Astrocyte (in vitro differentiated cells and primary cell): Measurements from ENCODE around the gene IL4R. TPM values are rescaled to one million over a fixed set of nuclear protein-coding genes. Genes with fewer than 3 reads are reported as not detected.

Source experiments
- DNase-seq: peaks from one replicate; pipeline ENCODE4 v3.0.0-alpha.2; 2010; ENCODE audit warnings: low read depth
- FAIRE-seq: peaks from 2 replicates; lab custom pipeline; 2011; peaks lifted over from hg19 to GRCh38; lab: Jason Lieb, UNC
- H2AFZ ChIP-seq: 2 replicates; pipeline ENCODE4 v1.6.0; 2012; ENCODE audit warnings: low read depth, low read length, inconsistent platforms
- H3K27ac ChIP-seq: 2 replicates; pipeline ENCODE4 v1.5.1; 2011; ENCODE audit warnings: low read depth, low read length, inconsistent platforms
- H3K27me3 ChIP-seq: 2 replicates; pipeline ENCODE4 v1.6.0; 2011; ENCODE audit warnings: low read length, inconsistent platforms; ENCODE audit not compliant: insufficient read depth
- H3K36me3 ChIP-seq: 2 replicates; pipeline ENCODE4 v1.5.1; 2011; ENCODE audit warnings: low read length, inconsistent platforms; ENCODE audit not compliant: insufficient read depth
- H3K4me1 ChIP-seq: 2 replicates; pipeline ENCODE4 v1.5.1; 2011; ENCODE audit warnings: low read length, inconsistent platforms; ENCODE audit not compliant: insufficient read depth
- H3K4me2 ChIP-seq: 2 replicates; pipeline ENCODE4 v1.6.0; 2012; ENCODE audit warnings: low read length, inconsistent platforms
- H3K4me3 ChIP-seq: 2 replicates; pipeline ENCODE4 v1.5.1; 2011; ENCODE audit warnings: low read depth, mild to moderate bottlenecking, low read length, inconsistent platforms; ENCODE audit not compliant: insufficient read depth
- H3K79me2 ChIP-seq: 2 replicates; pipeline ENCODE4 v1.6.0; 2012; ENCODE audit warnings: mild to moderate bottlenecking, low read length, inconsistent platforms; ENCODE audit not compliant: insufficient read depth
- H3K9ac ChIP-seq: 2 replicates; pipeline ENCODE4 v1.6.0; 2012; ENCODE audit warnings: mild to moderate bottlenecking, low read length, inconsistent platforms
- H3K9me3 ChIP-seq: 2 replicates; pipeline ENCODE4 v1.5.1; 2012; ENCODE audit warnings: low read depth, mild to moderate bottlenecking, low read length, inconsistent platforms; ENCODE audit not compliant: insufficient read depth
- H4K20me1 ChIP-seq: 2 replicates; pipeline ENCODE4 v1.6.0; 2012; ENCODE audit warnings: low read length, inconsistent platforms; ENCODE audit not compliant: insufficient read depth
- H3K27ac Mint-ChIP-seq: one replicate; pipeline ENCODE4 v1.8.0; 2021; ENCODE audit warnings: mild to moderate bottlenecking, mixed read lengths; ENCODE audit not compliant: unreplicated experiment
- H3K27me3 Mint-ChIP-seq: one replicate; pipeline ENCODE4 v1.8.0; 2021; ENCODE audit warnings: low read depth, mixed read lengths; ENCODE audit not compliant: unreplicated experiment
- H3K36me3 Mint-ChIP-seq: one replicate; pipeline ENCODE4 v1.8.0; 2021; ENCODE audit warnings: low read depth, mixed read lengths; ENCODE audit not compliant: unreplicated experiment
- H3K4me1 Mint-ChIP-seq: one replicate; pipeline ENCODE4 v1.8.0; 2021; ENCODE audit warnings: low read depth, mixed read lengths; ENCODE audit not compliant: unreplicated experiment
- H3K4me3 Mint-ChIP-seq: one replicate; pipeline ENCODE4 v1.8.0; 2021; ENCODE audit warnings: mild to moderate bottlenecking, moderate library complexity, mixed read lengths; ENCODE audit not compliant: unreplicated experiment
- H3K9me3 Mint-ChIP-seq: one replicate; pipeline ENCODE4 v1.8.0; 2021; ENCODE audit warnings: mild to moderate bottlenecking, mixed read lengths; ENCODE audit not compliant: unreplicated experiment
- EZH2 ChIP-seq: IDR thresholded peaks from 2 replicates; pipeline ENCODE4 v1.6.1; 2012; ENCODE audit warnings: mild to moderate bottlenecking, low read length, inconsistent platforms; ENCODE audit not compliant: insufficient read depth
- total RNA-seq: library from RNA; stranded (reverse); gene quantifications from 2 replicates; pipeline ENCODE4 v1.2.1, GENCODE V29; 2021
- TF ChIP-seq, protein P1 (sequence below): IDR thresholded peaks from 2 replicates; pipeline ENCODE4 v1.5.1; 2011; ENCODE audit warnings: low read depth, mild to moderate bottlenecking, inconsistent platforms, low read length, moderate library complexity; ENCODE audit not compliant: insufficient read depth

The IL4R gene
- total RNA-seq, 1 donor from 2014 or later = 17.5 TPM

DNA sequence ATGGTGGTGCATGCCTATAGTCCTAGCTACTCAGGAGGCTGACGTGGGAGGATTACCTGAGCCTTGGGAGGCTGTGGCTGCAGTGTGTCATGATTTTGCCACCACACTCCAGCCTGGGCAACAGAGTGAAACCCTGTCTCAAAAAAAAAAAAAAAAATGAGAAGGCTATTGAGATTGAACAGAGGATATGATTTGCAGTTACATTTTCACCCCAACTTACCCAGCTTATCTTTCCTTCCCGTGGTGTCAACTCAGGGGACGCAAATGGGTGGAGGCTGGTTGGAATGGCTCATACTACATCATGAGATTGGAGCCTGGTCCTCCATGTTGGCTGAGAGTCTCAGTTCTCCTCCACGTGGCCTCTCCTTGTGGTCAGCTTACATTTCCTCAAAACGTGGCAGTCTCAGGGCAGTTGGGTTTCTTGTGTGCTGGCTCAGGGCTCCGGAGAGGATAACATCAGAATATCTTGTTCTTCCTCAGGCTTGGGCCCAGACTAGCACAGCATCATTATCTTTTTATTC is 28.0 kb upstream of the IL4R start:
- Histone ChIP-seq H3K4me3 (no peak overlapping the region), H3K9ac (no peak overlapping the region), H3K36me3 (no peaks in the 10 kb centered on the region), H2AFZ (no peak overlapping the region), H3K27me3 (no peaks in the 10 kb centered on the region), H3K79me2 (no peaks in the 10 kb centered on the region), H3K4me2 (peak overlapping the region; percentile 40), H3K27ac (peak overlapping the region; percentile 38), H4K20me1 (no peaks in the 10 kb centered on the region), H3K9me3 (no peaks in the 10 kb centered on the region), H3K4me1 (peaks cover 15% of the 10 kb centered on the region)
- Mint-ChIP-seq H3K27ac (peak overlapping the region; percentile 18), H3K36me3 (peaks cover 4% of the 10 kb centered on the region), H3K4me1 (peaks cover 27% of the 10 kb centered on the region), H3K27me3 (peaks cover 2% of the 10 kb centered on the region), H3K4me3 (no peak overlapping the region), H3K9me3 (peaks cover 4% of the 10 kb centered on the region)
- FAIRE-seq (no peak), DNase-seq (no peak)
- no peak for TF ChIP-seq EZH2
- TF ChIP-seq, protein P1, sequence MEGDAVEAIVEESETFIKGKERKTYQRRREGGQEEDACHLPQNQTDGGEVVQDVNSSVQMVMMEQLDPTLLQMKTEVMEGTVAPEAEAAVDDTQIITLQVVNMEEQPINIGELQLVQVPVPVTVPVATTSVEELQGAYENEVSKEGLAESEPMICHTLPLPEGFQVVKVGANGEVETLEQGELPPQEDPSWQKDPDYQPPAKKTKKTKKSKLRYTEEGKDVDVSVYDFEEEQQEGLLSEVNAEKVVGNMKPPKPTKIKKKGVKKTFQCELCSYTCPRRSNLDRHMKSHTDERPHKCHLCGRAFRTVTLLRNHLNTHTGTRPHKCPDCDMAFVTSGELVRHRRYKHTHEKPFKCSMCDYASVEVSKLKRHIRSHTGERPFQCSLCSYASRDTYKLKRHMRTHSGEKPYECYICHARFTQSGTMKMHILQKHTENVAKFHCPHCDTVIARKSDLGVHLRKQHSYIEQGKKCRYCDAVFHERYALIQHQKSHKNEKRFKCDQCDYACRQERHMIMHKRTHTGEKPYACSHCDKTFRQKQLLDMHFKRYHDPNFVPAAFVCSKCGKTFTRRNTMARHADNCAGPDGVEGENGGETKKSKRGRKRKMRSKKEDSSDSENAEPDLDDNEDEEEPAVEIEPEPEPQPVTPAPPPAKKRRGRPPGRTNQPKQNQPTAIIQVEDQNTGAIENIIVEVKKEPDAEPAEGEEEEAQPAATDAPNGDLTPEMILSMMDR = no peak

GRCh38 chr16:27286451-27286850 is 27.3 kb upstream of the IL4R start:
- FAIRE-seq (peak; percentile 89), DNase-seq (peak; percentile 98)
- H3K4me3 Mint-ChIP-seq = no peak overlapping the region
- no peaks in the 10 kb centered on the region for H3K36me3 ChIP-seq
- no peak overlapping the region for H3K4me3 ChIP-seq
- H3K4me2 ChIP-seq = peak overlapping the region; percentile 40
- H3K27me3 ChIP-seq = no peaks in the 10 kb centered on the region
- H3K79me2 ChIP-seq = no peaks in the 10 kb centered on the region
- H3K9ac ChIP-seq = no peak overlapping the region
- H3K27ac Mint-ChIP-seq = peak overlapping the region; percentile 34
- TF ChIP-seq, protein P1 = no peak
- no peak for TF ChIP-seq EZH2
- no peaks in the 10 kb centered on the region for H3K9me3 ChIP-seq
- H2AFZ ChIP-seq = no peak overlapping the region
- H3K27ac ChIP-seq = peak overlapping the region; percentile 57
- H3K27me3 Mint-ChIP-seq = peaks cover under 1% of the 10 kb centered on the region
- peaks cover 27% of the 10 kb centered on the region for H3K4me1 Mint-ChIP-seq
- H3K9me3 Mint-ChIP-seq = peaks cover 4% of the 10 kb centered on the region
- peaks cover 4% of the 10 kb centered on the region for H3K36me3 Mint-ChIP-seq
- peaks cover 15% of the 10 kb centered on the region for H3K4me1 ChIP-seq
- H4K20me1 ChIP-seq = no peaks in the 10 kb centered on the region

GRCh38 chr16:27287051-27287811 is 26.5 kb upstream of the IL4R start:
- no peak for TF ChIP-seq EZH2
- Mint-ChIP-seq H3K4me3 (no peak overlapping the region), H3K4me1 (peaks cover 27% of the 10 kb centered on the region), H3K9me3 (peaks cover 7% of the 10 kb centered on the region), H3K27me3 (no peaks in the 10 kb centered on the region), H3K27ac (no peak overlapping the region), H3K36me3 (peaks cover 4% of the 10 kb centered on the region)
- no peak for FAIRE-seq
- Histone ChIP-seq H3K79me2 (no peaks in the 10 kb centered on the region), H2AFZ (no peak overlapping the region), H3K4me1 (peaks cover 15% of the 10 kb centered on the region), H4K20me1 (no peaks in the 10 kb centered on the region), H3K27ac (peak overlapping the region; percentile 57), H3K9ac (no peak overlapping the region), H3K9me3 (no peaks in the 10 kb centered on the region), H3K4me2 (peak overlapping the region; percentile 40), H3K4me3 (no peak overlapping the region), H3K36me3 (no peaks in the 10 kb centered on the region), H3K27me3 (no peaks in the 10 kb centered on the region)
- no peak for DNase-seq
